Endothelial cell of umbilical vein (primary cell): ENCODE results near the gene RFX1. TPM values are rescaled to one million over a fixed set of nuclear protein-coding genes. Genes with fewer than 3 reads are reported as not detected.

Experiments
- BruUV-seq: library from RNA; stranded (reverse); fragments of 400-500 nt; replicated peaks from 2 replicates; lab custom pipeline; 2021; lab: Mats Ljungman, UMichigan
- CTCF ChIA-PET: fragments of 300-600, 350-600 bp; sonication (Branson Sonifier 250); formaldehyde crosslinking; loops from one replicate; lab custom pipeline; 2021; ENCODE audit warnings: antibody characterized with exemption, inconsistent platforms; lab: Charles Lee
- POLR2A ChIA-PET: fragments of 300-600, 350-600 bp; sonication (Branson Sonifier 250); formaldehyde crosslinking; loops from one replicate; lab custom pipeline; 2021; ENCODE audit warnings: antibody characterized with exemption, inconsistent platforms; lab: Charles Lee
- DNase-seq: peaks from one replicate; pipeline ENCODE4 v3.0.0-alpha.2; 2011; ENCODE audit warnings: low read depth, low spot score
- FAIRE-seq: peaks from 2 replicates; lab custom pipeline; 2011; peaks lifted over from hg19 to GRCh38; lab: Jason Lieb, UNC
- H2AFZ ChIP-seq: 2 replicates; pipeline ENCODE4 v1.6.0; 2012; ENCODE audit warnings: low read depth, low read length, control low read depth, inconsistent platforms
- H3K27ac ChIP-seq: 2 replicates; pipeline ENCODE4 v1.5.1; 2011; ENCODE audit warnings: low read depth, mild to moderate bottlenecking, control low read depth, low read length, moderate library complexity; ENCODE audit not compliant: insufficient read depth
- H3K27me3 ChIP-seq, 2 experiments: 2 replicates each; pipeline versions ENCODE4 v1.6.0 to v1.6.1; 2011; ENCODE audit warnings: low read length in 2 of 2, mixed read lengths in 1 of 2; ENCODE audit not compliant: control insufficient read depth in 2 of 2, insufficient read depth in 2 of 2
- H3K36me3 ChIP-seq, 2 experiments: 2 replicates in 1 of 2; 3 replicates in 1 of 2; pipeline ENCODE4 v1.5.1; 2011; ENCODE audit warnings: low read length in 2 of 2, mild to moderate bottlenecking in 1 of 2, moderate library complexity in 1 of 2; ENCODE audit not compliant: control insufficient read depth in 2 of 2, insufficient read depth in 2 of 2; ENCODE audit errors: extremely low read depth in 1 of 2
- H3K4me1 ChIP-seq: 3 replicates; pipeline ENCODE4 v1.5.1; 2011; ENCODE audit warnings: mild to moderate bottlenecking, low read length; ENCODE audit not compliant: control insufficient read depth, insufficient read depth; ENCODE audit errors: extremely low read depth
- H3K4me2 ChIP-seq: 2 replicates; pipeline ENCODE4 v1.6.1; 2011; ENCODE audit warnings: low read length, control low read depth, mixed read lengths; ENCODE audit not compliant: insufficient read depth
- H3K4me3 ChIP-seq, 3 experiments: fragments of 200-600 bp in 1 of 3; sonication (generic), shearing (Covaris generic) in 1 of 3; replicated peaks in 1 of 3; 2 replicates each; pipeline ENCODE4 v1.5.1; 2011 to 2016; ENCODE audit warnings: control low read depth in 3 of 3, low read length in 3 of 3, mild to moderate bottlenecking in 2 of 3, inconsistent platforms in 1 of 3, low read depth in 1 of 3, moderate library complexity in 1 of 3; ENCODE audit not compliant: insufficient read depth in 1 of 3
- H3K79me2 ChIP-seq: 2 replicates; pipeline ENCODE4 v1.6.0; 2012; ENCODE audit warnings: low read length, inconsistent platforms; ENCODE audit not compliant: control insufficient read depth, insufficient read depth
- H3K9ac ChIP-seq: replicated peaks from 2 replicates; pipeline ENCODE3; 2011; ENCODE audit warnings: low read length, control low read depth; ENCODE audit not compliant: insufficient read depth; ENCODE audit errors: extremely low read depth
- H3K9me1 ChIP-seq: replicated peaks from 3 replicates; pipeline ENCODE4 v1.6.0; 2011; ENCODE audit warnings: mild to moderate bottlenecking, low read length; ENCODE audit not compliant: control insufficient read depth, insufficient read depth; ENCODE audit errors: extremely low read depth
- H3K9me3 ChIP-seq: replicated peaks from 2 replicates; pipeline ENCODE4 v1.5.1; 2012; ENCODE audit warnings: low read length, inconsistent platforms; ENCODE audit not compliant: control insufficient read depth, insufficient read depth
- H4K20me1 ChIP-seq: replicated peaks from 2 replicates; pipeline ENCODE3; 2011; ENCODE audit warnings: mild to moderate bottlenecking, low read length; ENCODE audit not compliant: control insufficient read depth, insufficient read depth; ENCODE audit errors: extremely low read depth
- EZH2 ChIP-seq: IDR thresholded peaks from 2 replicates; pipeline ENCODE4 v1.6.1; 2012; ENCODE audit warnings: borderline replicate concordance, low read depth, mild to moderate bottlenecking, moderate library complexity, low read length, inconsistent platforms; ENCODE audit not compliant: severe bottlenecking
- FOS ChIP-seq: IDR thresholded peaks from 2 replicates; pipeline ENCODE4 v1.6.1; 2011; ENCODE audit warnings: mild to moderate bottlenecking, low read length, moderate library complexity, borderline replicate concordance; ENCODE audit not compliant: insufficient read depth
- GATA2 ChIP-seq: IDR thresholded peaks from 2 replicates; pipeline ENCODE4 v1.7.0; 2011; ENCODE audit warnings: low read depth, mild to moderate bottlenecking, moderate library complexity, mixed read lengths, low read length; ENCODE audit not compliant: insufficient read length, insufficient read depth
- JUN ChIP-seq: IDR thresholded peaks from 2 replicates; pipeline ENCODE4 v1.6.1; 2011; ENCODE audit warnings: borderline replicate concordance, low read depth; ENCODE audit not compliant: insufficient read length, insufficient read depth
- MYC ChIP-seq: IDR thresholded peaks from one replicate; pipeline ENCODE4 v1.6.1; 2011; ENCODE audit warnings: mild to moderate bottlenecking, low read depth, low read length
- POLR2A ChIP-seq: IDR thresholded peaks from 2 replicates; pipeline ENCODE4 v1.6.1; 2012; ENCODE audit warnings: low read depth, mild to moderate bottlenecking, control low read depth, low read length
- POLR2AphosphoS5 ChIP-seq: IDR thresholded peaks from 2 replicates; pipeline ENCODE4 v1.6.1; 2012; ENCODE audit warnings: low read depth, mild to moderate bottlenecking, control low read depth, low read length, moderate library complexity; ENCODE audit not compliant: insufficient read depth
- dilution Hi-C: fragments of 300-500 bp; cut with MboI; formaldehyde crosslinking; loops from one replicate; pipeline ENCODE4 v1.15.0; 2019; ENCODE audit warnings: low sequenced_read_pairs; ENCODE audit not compliant: extremely low pct_ligation_motif_present
- intact Hi-C: fragments of 100-400 bp; cut with micrococcal nuclease; formaldehyde crosslinking; loops from one replicate; pipeline ENCODE4 v1.10.0; 2022
- polyA plus RNA-seq, 4 experiments: library from polyadenylated mRNA; depleted of rRNA in 3 of 4; stranded (reverse) in 3 of 4; unstranded in 1 of 4; fragments of >200 nt; gene quantifications; 2 replicates each; pipeline versions ENCODE4 v1.2.1 to v1.2.3, GENCODE V29; 2011 to 2012; ENCODE audit warnings: missing spikeins in 1 of 4
- total RNA-seq: library from RNA; stranded (reverse); gene quantifications from 2 replicates; pipeline ENCODE4 v1.2.3, GENCODE V29; 2021
- TF ChIP-seq, protein P1 (sequence below), 2 donors: IDR thresholded peaks; 1 replicate in 1 of 2; 2 replicates in 1 of 2; pipeline ENCODE4 v1.5.1; 2011; ENCODE audit warnings: low read length in 2 of 2, mild to moderate bottlenecking in 2 of 2, moderate library complexity in 2 of 2, control low read depth in 1 of 2, inconsistent platforms in 1 of 2, low read depth in 1 of 2; ENCODE audit not compliant: insufficient read depth in 1 of 2; ENCODE audit errors: extremely low read depth in 1 of 2
- TF ChIP-seq, protein P2 (sequence below): IDR thresholded peaks from 2 replicates; pipeline ENCODE4 v1.6.1; 2011; ENCODE audit not compliant: insufficient read depth, insufficient read length

RFX1 gene
- total and polyA plus RNA-seq, 2 donors (not counting 3 experiments of a cell fraction or from before 2014, with no cell fraction given): 2.3 to 14.7 TPM

DNA sequence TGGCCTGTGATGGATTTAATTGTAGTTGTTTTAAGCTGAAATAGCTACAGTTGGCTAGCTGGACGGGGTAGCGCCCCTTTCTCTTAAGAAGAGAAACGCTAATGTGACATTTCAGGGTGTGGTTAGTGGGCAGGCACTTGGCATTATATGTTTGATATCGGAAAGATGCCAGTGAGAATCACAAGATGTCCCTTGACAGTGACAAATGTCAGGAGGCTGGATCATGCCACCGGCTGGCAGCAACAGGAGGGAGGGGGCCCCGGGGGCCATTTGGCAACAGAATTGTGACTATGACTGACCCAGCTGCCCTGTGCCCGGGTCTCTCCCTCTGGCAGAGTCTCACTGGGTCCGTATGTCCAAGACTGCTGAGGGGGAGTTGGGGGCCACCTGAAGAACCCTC lies 49.1 kb downstream of the RFX1 start:
- peaks cover 17 to 31% of the 10 kb centered on the region in 2 experiments for H3K36me3 ChIP-seq
- H3K79me2 ChIP-seq: peaks cover 20% of the 10 kb centered on the region
- no peaks in the 10 kb centered on the region for H3K27me3 ChIP-seq
- ChIA-PET POLR2A (interaction anchor here (1.0 kb wide), 1 partner anchor 30 kb away, joined by 3 read pairs; no protein-coding TSS in a partner anchor), CTCF (interaction anchor here (1.2 to 1.3 kb wide), 2 partner anchors 75 to 85 kb away, joined by 3 read pairs; partner anchors contain the start of gene IL27RA)
- dilution Hi-C loops: no loop called here
- no peak for FAIRE-seq
- no peaks in the 10 kb centered on the region for H3K9me1 ChIP-seq
- DNase-seq: no peak
- intact Hi-C loops: no loop called here
- no peaks in the 10 kb centered on the region for H3K9me3 ChIP-seq
- H4K20me1 ChIP-seq: no peaks in the 10 kb centered on the region
- peaks cover 10% of the 10 kb centered on the region for H3K4me1 ChIP-seq
- H2AFZ ChIP-seq: no peak overlapping the region
- no peak for TF ChIP-seq GATA2
- TF ChIP-seq POLR2AphosphoS5: no peak
- TF ChIP-seq FOS: no peak
- TF ChIP-seq POLR2A: no peak
- TF ChIP-seq, protein P1, sequence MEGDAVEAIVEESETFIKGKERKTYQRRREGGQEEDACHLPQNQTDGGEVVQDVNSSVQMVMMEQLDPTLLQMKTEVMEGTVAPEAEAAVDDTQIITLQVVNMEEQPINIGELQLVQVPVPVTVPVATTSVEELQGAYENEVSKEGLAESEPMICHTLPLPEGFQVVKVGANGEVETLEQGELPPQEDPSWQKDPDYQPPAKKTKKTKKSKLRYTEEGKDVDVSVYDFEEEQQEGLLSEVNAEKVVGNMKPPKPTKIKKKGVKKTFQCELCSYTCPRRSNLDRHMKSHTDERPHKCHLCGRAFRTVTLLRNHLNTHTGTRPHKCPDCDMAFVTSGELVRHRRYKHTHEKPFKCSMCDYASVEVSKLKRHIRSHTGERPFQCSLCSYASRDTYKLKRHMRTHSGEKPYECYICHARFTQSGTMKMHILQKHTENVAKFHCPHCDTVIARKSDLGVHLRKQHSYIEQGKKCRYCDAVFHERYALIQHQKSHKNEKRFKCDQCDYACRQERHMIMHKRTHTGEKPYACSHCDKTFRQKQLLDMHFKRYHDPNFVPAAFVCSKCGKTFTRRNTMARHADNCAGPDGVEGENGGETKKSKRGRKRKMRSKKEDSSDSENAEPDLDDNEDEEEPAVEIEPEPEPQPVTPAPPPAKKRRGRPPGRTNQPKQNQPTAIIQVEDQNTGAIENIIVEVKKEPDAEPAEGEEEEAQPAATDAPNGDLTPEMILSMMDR (IDR thresholded peaks at IDR 0.05; ENCODE audit: extremely low read depth in 1 of 2, insufficient read depth in 1 of 2, low read depth in 1 of 2, low read length in 2 of 2): no peak
- TF ChIP-seq, protein P2, sequence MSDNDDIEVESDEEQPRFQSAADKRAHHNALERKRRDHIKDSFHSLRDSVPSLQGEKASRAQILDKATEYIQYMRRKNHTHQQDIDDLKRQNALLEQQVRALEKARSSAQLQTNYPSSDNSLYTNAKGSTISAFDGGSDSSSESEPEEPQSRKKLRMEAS: no peak
- no peak for TF ChIP-seq JUN
- TF ChIP-seq MYC: no peak
- no peak for TF ChIP-seq EZH2
- no peak overlapping the region for H3K4me2 ChIP-seq
- H3K27ac ChIP-seq: no peak overlapping the region
- H3K9ac ChIP-seq: no peak overlapping the region
- no TSS peak for BruUV-seq
- no peak overlapping the region for H3K4me3 ChIP-seq
